Body of pancreas (tissue), 4 donors: ENCODE results near the gene PIERCE2.

Experiments used
- POLR2A ChIP-seq, 3 donors: fragments of 450-650 bp; IDR thresholded peaks; one replicate each; pipeline ENCODE4 v1.6.1; 2016; ENCODE audit warnings: antibody characterized with exemption in 3 of 3, mild to moderate bottlenecking in 2 of 3
- TF ChIP-seq, protein P1 (sequence below), 7 experiments: fragments of 450-650 bp in 4 of 7; fragments of 200-600 bp in 3 of 7; sonication (generic) in 3 of 7; IDR thresholded peaks; one replicate each; pipeline ENCODE4 v1.5.1; 2016 to 2019; ENCODE audit warnings: antibody characterized with exemption in 7 of 7

DNA sequence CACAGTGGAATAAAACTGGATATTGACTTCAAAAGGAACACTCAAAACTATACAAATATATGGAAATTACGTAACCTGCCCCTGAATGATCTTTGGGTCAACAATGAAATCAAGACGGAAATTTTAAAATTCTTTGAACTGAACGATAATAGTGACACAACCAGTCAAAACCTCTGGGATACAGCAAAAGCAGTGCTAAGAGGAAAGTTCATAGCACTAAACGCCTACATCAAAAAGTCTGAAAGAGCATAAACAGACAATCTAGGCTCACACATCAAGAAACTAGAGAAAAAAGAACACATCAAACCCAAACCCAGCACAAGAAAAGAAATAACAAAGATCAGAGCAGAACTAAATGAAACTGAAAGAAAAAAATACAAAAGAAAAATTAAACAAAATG lies 53.2 kb downstream of the PIERCE2 start:
- TF ChIP-seq POLR2A (IDR thresholded peaks at IDR 0.05), result no peak
- TF ChIP-seq, protein P1, sequence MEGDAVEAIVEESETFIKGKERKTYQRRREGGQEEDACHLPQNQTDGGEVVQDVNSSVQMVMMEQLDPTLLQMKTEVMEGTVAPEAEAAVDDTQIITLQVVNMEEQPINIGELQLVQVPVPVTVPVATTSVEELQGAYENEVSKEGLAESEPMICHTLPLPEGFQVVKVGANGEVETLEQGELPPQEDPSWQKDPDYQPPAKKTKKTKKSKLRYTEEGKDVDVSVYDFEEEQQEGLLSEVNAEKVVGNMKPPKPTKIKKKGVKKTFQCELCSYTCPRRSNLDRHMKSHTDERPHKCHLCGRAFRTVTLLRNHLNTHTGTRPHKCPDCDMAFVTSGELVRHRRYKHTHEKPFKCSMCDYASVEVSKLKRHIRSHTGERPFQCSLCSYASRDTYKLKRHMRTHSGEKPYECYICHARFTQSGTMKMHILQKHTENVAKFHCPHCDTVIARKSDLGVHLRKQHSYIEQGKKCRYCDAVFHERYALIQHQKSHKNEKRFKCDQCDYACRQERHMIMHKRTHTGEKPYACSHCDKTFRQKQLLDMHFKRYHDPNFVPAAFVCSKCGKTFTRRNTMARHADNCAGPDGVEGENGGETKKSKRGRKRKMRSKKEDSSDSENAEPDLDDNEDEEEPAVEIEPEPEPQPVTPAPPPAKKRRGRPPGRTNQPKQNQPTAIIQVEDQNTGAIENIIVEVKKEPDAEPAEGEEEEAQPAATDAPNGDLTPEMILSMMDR (IDR thresholded peaks at IDR 0.05), result no peak
